Common myeloid progenitor, CD34-positive (primary cell): ENCODE results near the gene OR5T1.

Source experiments
- CTCF ChIA-PET: fragments of 350-600 bp; sonication (Branson Sonifier 250); formaldehyde crosslinking; loops from one replicate; lab custom pipeline; 2021; ENCODE audit warnings: antibody characterized with exemption; lab: Charles Lee
- POLR2A ChIA-PET: fragments of 350-600 bp; sonication (Branson Sonifier 250); formaldehyde crosslinking; loops from one replicate; lab custom pipeline; 2021; ENCODE audit warnings: antibody characterized with exemption; lab: Charles Lee
- DNase-seq, 3 donors: peaks; one replicate each; pipeline versions ENCODE4 v3.0.0 to v3.0.0-alpha.2; 2013
- H3K27ac ChIP-seq, 2 experiments: 1 replicate in 1 of 2; 2 replicates in 1 of 2; pipeline ENCODE4 v1.7.0; 2013; ENCODE audit warnings: inconsistent platforms in 2 of 2, low read length in 2 of 2, mild to moderate bottlenecking in 2 of 2, low read depth in 1 of 2, moderate library complexity in 1 of 2; ENCODE audit not compliant: severe bottlenecking in 2 of 2, insufficient read depth in 1 of 2, poor library complexity in 1 of 2
- H3K27me3 ChIP-seq, 5 experiments: replicated peaks in 2 of 5; 1 replicate in 3 of 5; 2 replicates in 2 of 5; pipeline versions ENCODE4 v1.6.1 to v1.7.0; 2013; ENCODE audit warnings: low read length in 4 of 5, mild to moderate bottlenecking in 2 of 5, moderate library complexity in 2 of 5, inconsistent platforms in 1 of 5; ENCODE audit not compliant: insufficient read depth in 5 of 5, control insufficient read depth in 4 of 5
- H3K36me3 ChIP-seq, 4 experiments: 1 replicate in 2 of 4; 2 replicates in 2 of 4; pipeline versions ENCODE4 v1.6.1 to v1.7.0; 2013; ENCODE audit warnings: low read length in 3 of 4, control low read depth in 1 of 4, mild to moderate bottlenecking in 1 of 4; ENCODE audit not compliant: control insufficient read depth in 4 of 4, insufficient read depth in 4 of 4
- H3K4me1 ChIP-seq, 4 experiments: 1 replicate in 3 of 4; 2 replicates in 1 of 4; pipeline versions ENCODE4 v1.6.1 to v1.7.1; 2013; ENCODE audit warnings: low read length in 3 of 4, mild to moderate bottlenecking in 3 of 4, control low read depth in 1 of 4, inconsistent platforms in 1 of 4, moderate library complexity in 1 of 4; ENCODE audit not compliant: control insufficient read depth in 4 of 4, insufficient read depth in 4 of 4; ENCODE audit errors: control extremely low read depth in 1 of 4
- H3K4me3 ChIP-seq, 7 experiments: 1 replicate in 4 of 7; 2 replicates in 3 of 7; pipeline versions ENCODE4 v1.5.1 to v1.7.0; 2013; ENCODE audit warnings: mild to moderate bottlenecking in 7 of 7, low read length in 6 of 7, moderate library complexity in 6 of 7, inconsistent platforms in 2 of 7, low read depth in 2 of 7, control low read depth in 1 of 7; ENCODE audit not compliant: insufficient read depth in 4 of 7, control insufficient read depth in 1 of 7; ENCODE audit errors: extremely low read depth in 1 of 7
- H3K9me3 ChIP-seq, 5 experiments: 1 replicate in 4 of 5; 2 replicates in 1 of 5; pipeline versions ENCODE4 v1.6.1 to v1.7.1; 2013; ENCODE audit warnings: low read length in 4 of 5, mild to moderate bottlenecking in 2 of 5, inconsistent platforms in 1 of 5, low read depth in 1 of 5, moderate library complexity in 1 of 5; ENCODE audit not compliant: control insufficient read depth in 4 of 5, insufficient read depth in 2 of 5; ENCODE audit errors: control extremely low read depth in 1 of 5

The OR5T1 gene

GRCh38 chr11:56314844-56315243, 40.9 kb downstream of the OR5T1 start, which contains the start of gene OR8K3:
OR8K3 (plus strand) TSS chr11:56315144; CDS start chr11:56318307, 3,163 bp downstream.
- Histone ChIP-seq H3K4me3 (no peak within 1 kb of the TSS), H3K9me3 (no peaks in the 10 kb centered on the region), H3K36me3 (no peaks in the 10 kb centered on the region), H3K27ac (no peak within 1 kb of the TSS), H3K27me3 (no peaks in the 10 kb centered on the region), H3K4me1 (no peaks in the 10 kb centered on the region)
- CTCF ChIA-PET, result no interaction called here
- POLR2A ChIA-PET, result no interaction called here
- DNase-seq, result no peak
